ENCODE results near the gene GJA5.

Gene GJA5

DNA sequence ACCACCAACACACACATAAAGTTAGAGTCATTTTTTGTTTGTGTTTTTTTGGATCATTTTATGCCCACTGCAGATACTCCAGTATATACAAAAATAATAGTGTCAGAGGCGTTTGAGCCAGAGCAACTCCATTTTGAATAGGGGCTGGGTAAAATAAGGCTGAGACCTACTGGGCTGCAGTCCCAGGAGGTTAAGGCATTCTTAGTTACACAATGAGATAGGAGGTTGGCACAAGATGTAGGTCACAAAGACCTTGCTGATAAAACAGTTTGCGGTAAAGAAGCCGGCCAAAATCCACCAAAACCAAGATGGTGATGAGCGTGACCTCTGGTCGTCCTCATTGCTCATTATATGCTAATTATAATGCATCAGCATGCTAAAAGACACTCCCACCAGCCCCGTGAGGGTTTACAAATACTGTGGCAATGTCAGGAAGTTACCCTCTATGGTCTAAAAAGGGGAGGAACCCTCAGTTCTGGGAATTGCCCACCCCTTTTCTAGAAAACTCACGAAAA, 40.6 kb downstream of the GJA5 start:
- no peak for TF ChIP-seq RAD21 (IDR thresholded peaks at IDR 0.05; ENCODE audit: low read depth)
- TF ChIP-seq, protein P1, sequence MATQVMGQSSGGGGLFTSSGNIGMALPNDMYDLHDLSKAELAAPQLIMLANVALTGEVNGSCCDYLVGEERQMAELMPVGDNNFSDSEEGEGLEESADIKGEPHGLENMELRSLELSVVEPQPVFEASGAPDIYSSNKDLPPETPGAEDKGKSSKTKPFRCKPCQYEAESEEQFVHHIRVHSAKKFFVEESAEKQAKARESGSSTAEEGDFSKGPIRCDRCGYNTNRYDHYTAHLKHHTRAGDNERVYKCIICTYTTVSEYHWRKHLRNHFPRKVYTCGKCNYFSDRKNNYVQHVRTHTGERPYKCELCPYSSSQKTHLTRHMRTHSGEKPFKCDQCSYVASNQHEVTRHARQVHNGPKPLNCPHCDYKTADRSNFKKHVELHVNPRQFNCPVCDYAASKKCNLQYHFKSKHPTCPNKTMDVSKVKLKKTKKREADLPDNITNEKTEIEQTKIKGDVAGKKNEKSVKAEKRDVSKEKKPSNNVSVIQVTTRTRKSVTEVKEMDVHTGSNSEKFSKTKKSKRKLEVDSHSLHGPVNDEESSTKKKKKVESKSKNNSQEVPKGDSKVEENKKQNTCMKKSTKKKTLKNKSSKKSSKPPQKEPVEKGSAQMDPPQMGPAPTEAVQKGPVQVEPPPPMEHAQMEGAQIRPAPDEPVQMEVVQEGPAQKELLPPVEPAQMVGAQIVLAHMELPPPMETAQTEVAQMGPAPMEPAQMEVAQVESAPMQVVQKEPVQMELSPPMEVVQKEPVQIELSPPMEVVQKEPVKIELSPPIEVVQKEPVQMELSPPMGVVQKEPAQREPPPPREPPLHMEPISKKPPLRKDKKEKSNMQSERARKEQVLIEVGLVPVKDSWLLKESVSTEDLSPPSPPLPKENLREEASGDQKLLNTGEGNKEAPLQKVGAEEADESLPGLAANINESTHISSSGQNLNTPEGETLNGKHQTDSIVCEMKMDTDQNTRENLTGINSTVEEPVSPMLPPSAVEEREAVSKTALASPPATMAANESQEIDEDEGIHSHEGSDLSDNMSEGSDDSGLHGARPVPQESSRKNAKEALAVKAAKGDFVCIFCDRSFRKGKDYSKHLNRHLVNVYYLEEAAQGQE (IDR thresholded peaks at IDR 0.05; ENCODE audit: low read depth), result no peak
- TF ChIP-seq, protein P2, sequence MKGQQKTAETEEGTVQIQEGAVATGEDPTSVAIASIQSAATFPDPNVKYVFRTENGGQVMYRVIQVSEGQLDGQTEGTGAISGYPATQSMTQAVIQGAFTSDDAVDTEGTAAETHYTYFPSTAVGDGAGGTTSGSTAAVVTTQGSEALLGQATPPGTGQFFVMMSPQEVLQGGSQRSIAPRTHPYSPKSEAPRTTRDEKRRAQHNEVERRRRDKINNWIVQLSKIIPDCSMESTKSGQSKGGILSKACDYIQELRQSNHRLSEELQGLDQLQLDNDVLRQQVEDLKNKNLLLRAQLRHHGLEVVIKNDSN (IDR thresholded peaks at IDR 0.05), result no peak
- TF ChIP-seq NFIC (IDR thresholded peaks at IDR 0.05), result no peak
- no peak for TF ChIP-seq TEAD4 (IDR thresholded peaks at IDR 0.05)
- no peak for TF ChIP-seq ZBTB7A (IDR thresholded peaks at IDR 0.05; ENCODE audit: low read depth)
- no peak for TF ChIP-seq EGR1 (IDR thresholded peaks at IDR 0.05)
- no peak for TF ChIP-seq CREB1 (IDR thresholded peaks at IDR 0.05; ENCODE audit: low read depth)
- TF ChIP-seq, protein P3, sequence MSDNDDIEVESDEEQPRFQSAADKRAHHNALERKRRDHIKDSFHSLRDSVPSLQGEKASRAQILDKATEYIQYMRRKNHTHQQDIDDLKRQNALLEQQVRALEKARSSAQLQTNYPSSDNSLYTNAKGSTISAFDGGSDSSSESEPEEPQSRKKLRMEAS (IDR thresholded peaks at IDR 0.05), result no peak
- TF ChIP-seq YY1 (IDR thresholded peaks at IDR 0.05; ENCODE audit: low read depth), result no peak
- no peak for TF ChIP-seq EP300 (IDR thresholded peaks at IDR 0.05; ENCODE audit: borderline replicate concordance)
- no peak for TF ChIP-seq TCF12 (IDR thresholded peaks at IDR 0.05; ENCODE audit: low read depth)
- TF ChIP-seq FOXM1 (IDR thresholded peaks at IDR 0.05; ENCODE audit: borderline replicate concordance, low read depth), result no peak
- TF ChIP-seq CEBPB (IDR thresholded peaks at IDR 0.05), result no peak
- no peak for TF ChIP-seq TAF1 (IDR thresholded peaks at IDR 0.05; ENCODE audit: low read depth)

GRCh38 chr1:147719029-147719698, 41.2 kb downstream of the GJA5 start:
- TF ChIP-seq, protein P3 (IDR thresholded peaks at IDR 0.05), result no peak
- TF ChIP-seq CEBPB (IDR thresholded peaks at IDR 0.05) (no peak), FOXM1 (IDR thresholded peaks at IDR 0.05; ENCODE audit: borderline replicate concordance, low read depth) (no peak), RAD21 (IDR thresholded peaks at IDR 0.05; ENCODE audit: low read depth) (no peak)

- TF ChIP-seq TEAD4 (IDR thresholded peaks at IDR 0.05), result no peak
- TF ChIP-seq TAF1 (IDR thresholded peaks at IDR 0.05; ENCODE audit: low read depth), result no peak
Measured at GRCh38 chr1:147717706-147718097, 42.7 kb downstream of the GJA5 start.

- TF ChIP-seq CEBPB (IDR thresholded peaks at IDR 0.05) (peak; percentile 49; the same call in 1 of the 2 replicates), CREB1 (IDR thresholded peaks at IDR 0.05; ENCODE audit: low read depth) (no peak), NFIC (IDR thresholded peaks at IDR 0.05) (peak; percentile 94), TAF1 (IDR thresholded peaks at IDR 0.05; ENCODE audit: low read depth) (no peak), ZBTB7A (IDR thresholded peaks at IDR 0.05; ENCODE audit: low read depth) (no peak), FOXM1 (IDR thresholded peaks at IDR 0.05; ENCODE audit: borderline replicate concordance, low read depth) (peak; percentile 67; the same call in 1 of the 2 replicates), EP300 (IDR thresholded peaks at IDR 0.05; ENCODE audit: borderline replicate concordance) (peak; percentile 83), RAD21 (IDR thresholded peaks at IDR 0.05; ENCODE audit: low read depth) (no peak), TCF12 (IDR thresholded peaks at IDR 0.05; ENCODE audit: low read depth) (peak; percentile 83), YY1 (IDR thresholded peaks at IDR 0.05; ENCODE audit: low read depth) (0 out of 2 replicates have a peak, but pooled peaks have one; percentile 33), EGR1 (IDR thresholded peaks at IDR 0.05) (no peak), TEAD4 (IDR thresholded peaks at IDR 0.05) (peak; percentile 75)
- TF ChIP-seq, protein P2 (IDR thresholded peaks at IDR 0.05), result peak; percentile 36; the same call in 1 of the 2 replicates
- TF ChIP-seq, protein P1 (IDR thresholded peaks at IDR 0.05; ENCODE audit: low read depth), result no peak
- TF ChIP-seq, protein P3 (IDR thresholded peaks at IDR 0.05), result no peak
Measured at GRCh38 chr1:147717051-147717705, 43.2 kb downstream of the GJA5 start.

- TF ChIP-seq TAF1 (IDR thresholded peaks at IDR 0.05; ENCODE audit: low read depth) (no peak), CREB1 (IDR thresholded peaks at IDR 0.05; ENCODE audit: low read depth) (no peak), EGR1 (IDR thresholded peaks at IDR 0.05) (no peak), TEAD4 (IDR thresholded peaks at IDR 0.05) (no peak), YY1 (IDR thresholded peaks at IDR 0.05; ENCODE audit: low read depth) (no peak), FOXM1 (IDR thresholded peaks at IDR 0.05; ENCODE audit: borderline replicate concordance, low read depth) (no peak)
- TF ChIP-seq, protein P2 (IDR thresholded peaks at IDR 0.05), result no peak
Measured at GRCh38 chr1:147712605-147713004, 47.8 kb downstream of the GJA5 start.

Measured in Ishikawa (cell line).